MCF 10A (cell line): Measurements from ENCODE around the gene ECPAS. TPM values are rescaled to one million over a fixed set of nuclear protein-coding genes. Genes with fewer than 3 reads are reported as not detected.
A peak's percentile ranks its signal among the peaks of the same experiment; 100 is the strongest.
"Not testable (repeated sequence)": the region's sequence is repeated elsewhere in the genome, so short reads cannot be mapped to it uniquely, and the experiment has no call there.

Source experiments
- BruUV-seq: library from RNA; stranded (reverse); fragments of 400-500 nt; replicated peaks from 2 replicates; lab custom pipeline; 2021; lab: Mats Ljungman, UMichigan
- CTCF ChIA-PET: fragments of 300-600 bp; sonication (Branson Sonifier 250); formaldehyde crosslinking; extraction: SDS; loops from one replicate; lab custom pipeline; 2021; ENCODE audit warnings: antibody characterized with exemption, inconsistent platforms; lab: Yijun Ruan, JAX
- POLR2A ChIA-PET: fragments of 300-600, 350-650 bp; sonication (Branson Sonifier 250); formaldehyde crosslinking; extraction: SDS; loops from one replicate; lab custom pipeline; 2020; ENCODE audit warnings: antibody characterized with exemption, inconsistent platforms; lab: Yijun Ruan, JAX
- DNase-seq: peaks from one replicate; pipeline ENCODE4 v3.0.0-alpha.2; 2018; ENCODE audit not compliant: unreplicated experiment
- H3K27ac Mint-ChIP-seq: one replicate; pipeline ENCODE4 v1.8.0; 2022; ENCODE audit warnings: mild to moderate bottlenecking, low read depth, mixed read lengths; ENCODE audit not compliant: unreplicated experiment
- H3K27me3 Mint-ChIP-seq: one replicate; pipeline ENCODE4 v1.8.0; 2022; ENCODE audit warnings: mixed read lengths; ENCODE audit not compliant: insufficient read depth, unreplicated experiment
- H3K36me3 Mint-ChIP-seq: one replicate; pipeline ENCODE4 v1.8.0; 2022; ENCODE audit warnings: mild to moderate bottlenecking, moderate library complexity, mixed read lengths; ENCODE audit not compliant: insufficient read depth, unreplicated experiment
- H3K4me1 Mint-ChIP-seq: one replicate; pipeline ENCODE4 v1.8.0; 2022; ENCODE audit warnings: mixed read lengths; ENCODE audit not compliant: insufficient read depth, unreplicated experiment
- H3K4me3 Mint-ChIP-seq: one replicate; pipeline ENCODE4 v1.8.0; 2022; ENCODE audit warnings: mild to moderate bottlenecking, moderate library complexity, mixed read lengths; ENCODE audit not compliant: unreplicated experiment
- H3K9me3 Mint-ChIP-seq: one replicate; pipeline ENCODE4 v1.8.0; 2022; ENCODE audit warnings: mixed read lengths; ENCODE audit not compliant: unreplicated experiment
- intact Hi-C: fragments of 100-400 bp; cut with micrococcal nuclease; formaldehyde crosslinking; loops from 2 replicates; pipeline ENCODE4 v1.14.1; 2022
- total RNA-seq: library from RNA; stranded (reverse); gene quantifications from 2 replicates; pipeline ENCODE4 v1.2.3, GENCODE V29; 2022
- TF ChIP-seq, protein P1 (sequence below): fragments of 200-600 bp; IDR thresholded peaks from one replicate; pipeline ENCODE4 v1.8.0; 2022; ENCODE audit warnings: antibody characterized with exemption, mild to moderate bottlenecking; ENCODE audit not compliant: unreplicated experiment

ECPAS gene
- total RNA-seq, 1 experiment from 2014 or later: 152 TPM

DNA sequence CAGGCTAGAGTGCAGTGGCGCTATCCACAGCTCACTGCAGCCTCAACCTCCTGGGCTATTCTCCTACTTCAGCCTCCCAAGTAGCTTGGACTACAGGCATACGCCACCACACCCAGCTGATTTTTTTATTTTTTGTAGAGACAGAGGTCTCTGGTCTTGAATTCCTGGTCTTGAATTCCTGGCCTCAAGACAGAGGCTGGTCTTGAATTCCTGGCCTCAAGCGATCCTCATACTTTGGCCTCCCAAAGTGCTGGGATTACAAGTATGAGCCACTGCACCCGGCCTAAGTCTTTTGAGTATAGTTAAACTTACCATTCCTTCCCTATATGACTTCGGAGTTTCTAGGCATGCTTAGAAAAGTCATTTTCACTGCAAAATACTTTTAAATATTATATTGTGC is 29.4 kb downstream of the ECPAS start:
- TF ChIP-seq, protein P1, sequence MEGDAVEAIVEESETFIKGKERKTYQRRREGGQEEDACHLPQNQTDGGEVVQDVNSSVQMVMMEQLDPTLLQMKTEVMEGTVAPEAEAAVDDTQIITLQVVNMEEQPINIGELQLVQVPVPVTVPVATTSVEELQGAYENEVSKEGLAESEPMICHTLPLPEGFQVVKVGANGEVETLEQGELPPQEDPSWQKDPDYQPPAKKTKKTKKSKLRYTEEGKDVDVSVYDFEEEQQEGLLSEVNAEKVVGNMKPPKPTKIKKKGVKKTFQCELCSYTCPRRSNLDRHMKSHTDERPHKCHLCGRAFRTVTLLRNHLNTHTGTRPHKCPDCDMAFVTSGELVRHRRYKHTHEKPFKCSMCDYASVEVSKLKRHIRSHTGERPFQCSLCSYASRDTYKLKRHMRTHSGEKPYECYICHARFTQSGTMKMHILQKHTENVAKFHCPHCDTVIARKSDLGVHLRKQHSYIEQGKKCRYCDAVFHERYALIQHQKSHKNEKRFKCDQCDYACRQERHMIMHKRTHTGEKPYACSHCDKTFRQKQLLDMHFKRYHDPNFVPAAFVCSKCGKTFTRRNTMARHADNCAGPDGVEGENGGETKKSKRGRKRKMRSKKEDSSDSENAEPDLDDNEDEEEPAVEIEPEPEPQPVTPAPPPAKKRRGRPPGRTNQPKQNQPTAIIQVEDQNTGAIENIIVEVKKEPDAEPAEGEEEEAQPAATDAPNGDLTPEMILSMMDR: no peak
- intact Hi-C loops: no loop called here

DNA sequence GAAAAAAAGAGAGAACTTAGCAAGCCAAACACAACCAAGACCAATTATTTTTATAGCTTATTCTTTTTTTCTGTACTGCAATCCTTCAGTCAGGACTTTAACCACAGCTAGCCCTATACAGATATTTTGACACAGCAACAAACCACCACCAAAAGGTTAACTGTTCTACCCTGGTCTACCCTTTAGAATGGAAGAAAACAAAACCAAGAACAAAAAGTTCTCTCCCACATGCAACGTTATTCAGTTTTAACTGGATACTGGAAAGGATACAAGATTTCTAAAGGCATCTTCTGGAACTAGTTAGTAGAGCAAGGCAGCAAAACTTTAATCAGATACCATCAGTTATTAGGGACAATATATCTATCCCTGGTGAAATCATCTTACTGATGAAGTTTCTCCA is 32.6 kb downstream of the ECPAS start:
- ChIA-PET POLR2A (interaction anchor here (1.0 kb wide), 1 partner anchor 22 kb away, joined by 4 read pairs; no protein-coding TSS in a partner anchor), CTCF (no interaction called here)
- H3K4me3 Mint-ChIP-seq: no peak overlapping the region
- no peak overlapping the region for H3K27ac Mint-ChIP-seq
- no TSS peak for BruUV-seq
- no peak for DNase-seq
- H3K27me3 Mint-ChIP-seq: no peaks in the 10 kb centered on the region
- TF ChIP-seq, protein P1: no peak
- no peaks in the 10 kb centered on the region for H3K9me3 Mint-ChIP-seq
- peaks cover 24% of the 10 kb centered on the region for H3K4me1 Mint-ChIP-seq
- intact Hi-C loops: no loop called here
- peaks cover 26% of the 10 kb centered on the region for H3K36me3 Mint-ChIP-seq

More for the DNA sequence above, 29.4 kb downstream of the ECPAS start:
- CTCF ChIA-PET: interaction anchor here (0.6 kb wide), 1 partner anchor 64 kb away, joined by 3 read pairs; no protein-coding TSS in a partner anchor
- no peak overlapping the region for H3K27ac Mint-ChIP-seq
- no peaks in the 10 kb centered on the region for H3K9me3 Mint-ChIP-seq
- no peak for DNase-seq
- no peak overlapping the region for H3K4me3 Mint-ChIP-seq
- no peaks in the 10 kb centered on the region for H3K27me3 Mint-ChIP-seq
- H3K4me1 Mint-ChIP-seq: peaks cover 38% of the 10 kb centered on the region
- POLR2A ChIA-PET: interaction anchor here (1.3 kb wide), 1 partner anchor 18 kb away, joined by 3 read pairs; no protein-coding TSS in a partner anchor
- H3K36me3 Mint-ChIP-seq: peaks cover 18% of the 10 kb centered on the region
- BruUV-seq: no TSS peak

DNA sequence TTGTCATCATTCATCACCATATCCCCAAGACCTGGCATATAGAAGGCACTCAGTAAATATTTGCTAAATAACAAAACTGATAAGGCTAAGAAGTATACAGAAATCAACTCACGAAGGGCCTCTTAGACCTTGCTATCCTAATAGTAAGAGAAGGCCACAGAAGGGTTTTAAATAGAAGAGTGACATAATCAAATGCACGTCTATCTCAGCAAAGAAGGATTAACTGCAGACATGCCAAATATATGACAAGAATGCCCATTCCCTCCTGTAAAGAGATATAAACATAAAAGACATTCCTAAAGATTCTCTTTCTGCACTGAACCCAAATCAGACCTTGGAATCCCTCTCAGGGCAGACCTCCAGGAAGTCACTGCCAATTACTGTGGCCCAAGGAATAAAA is 34.1 kb downstream of the ECPAS start:
- Mint-ChIP-seq H3K27me3 (no peaks in the 10 kb centered on the region), H3K36me3 (peaks cover 34% of the 10 kb centered on the region), H3K9me3 (no peaks in the 10 kb centered on the region), H3K4me3 (no peak overlapping the region), H3K27ac (no peak overlapping the region), H3K4me1 (peaks cover 16% of the 10 kb centered on the region)
- CTCF ChIA-PET: no interaction called here
- TSS peak; percentile 15 for BruUV-seq
- intact Hi-C loops: no loop called here
- TF ChIP-seq, protein P1: no peak
- POLR2A ChIA-PET: interaction anchor here (0.9 kb wide), 1 partner anchor 17 kb away, joined by 3 read pairs; no protein-coding TSS in a partner anchor
- no peak for DNase-seq

DNA sequence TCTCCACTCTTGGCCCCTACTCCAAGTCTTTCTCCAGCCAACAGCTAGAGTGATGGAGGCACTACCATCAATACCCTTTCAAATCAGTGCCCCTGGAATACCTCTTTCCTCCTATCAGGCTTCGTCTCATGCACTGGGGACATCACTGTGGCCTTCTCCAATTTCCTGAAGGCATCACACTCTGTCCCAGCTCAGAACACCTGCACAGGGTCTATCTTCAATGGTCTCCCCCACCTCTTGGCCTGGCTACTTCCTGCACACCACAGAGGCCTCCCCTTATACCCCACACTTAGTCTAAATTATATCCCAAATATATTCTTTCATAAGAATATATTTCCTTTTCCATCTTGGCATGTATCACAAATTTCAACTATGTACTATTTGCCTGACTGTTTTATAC is 34.5 kb downstream of the ECPAS start:
- Mint-ChIP-seq H3K27me3 (no peaks in the 10 kb centered on the region), H3K4me3 (no peak overlapping the region), H3K4me1 (peaks cover 16% of the 10 kb centered on the region), H3K36me3 (peaks cover 38% of the 10 kb centered on the region), H3K9me3 (no peaks in the 10 kb centered on the region), H3K27ac (no peak overlapping the region)
- TF ChIP-seq, protein P1: no peak
- BruUV-seq: no TSS peak
- POLR2A ChIA-PET: no interaction called here
- CTCF ChIA-PET: no interaction called here
- intact Hi-C loops: no loop called here
- DNase-seq: no peak

DNA sequence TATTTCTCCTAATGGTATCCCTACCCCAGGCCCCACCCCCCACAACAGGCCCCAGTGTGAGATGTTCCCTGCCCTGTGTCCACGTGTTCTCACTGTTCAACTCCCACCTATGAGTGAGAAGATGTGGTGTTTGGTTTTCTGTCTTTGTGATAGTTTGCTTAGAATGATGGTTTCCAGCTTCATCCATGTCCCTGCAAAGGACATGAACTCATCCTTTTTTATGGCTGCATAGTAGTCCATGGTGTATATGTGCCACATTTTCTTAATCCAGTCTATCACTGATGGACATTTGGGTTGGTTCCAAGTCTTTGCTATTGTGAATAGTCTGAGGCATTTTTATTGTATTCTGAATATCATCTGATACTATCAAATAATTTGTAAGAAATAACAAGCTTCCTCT is 38.4 kb downstream of the ECPAS start:
- BruUV-seq, H3K4me3 Mint-ChIP-seq, H3K27me3 Mint-ChIP-seq, H3K4me1 Mint-ChIP-seq, intact Hi-C loops, H3K27ac Mint-ChIP-seq, H3K9me3 Mint-ChIP-seq, POLR2A ChIA-PET, DNase-seq: not testable (repeated sequence)
- peaks cover 67% of the 10 kb centered on the region for H3K36me3 Mint-ChIP-seq
- CTCF ChIA-PET: interaction anchor here (0.5 kb wide), 1 partner anchor 651 kb away, joined by 4 read pairs; no protein-coding TSS in a partner anchor
